GM15510 (cell line): ENCODE measurements around the gene SKP1.

Experiments
- POLR2A ChIP-seq: IDR thresholded peaks from 3 replicates; pipeline ENCODE4 v1.6.1; 2011; ENCODE audit warnings: borderline replicate concordance; ENCODE audit not compliant: insufficient read length; ENCODE audit errors: extremely low read depth

SKP1 gene

GRCh38 chr5:134139377-134139851 lies 37.3 kb downstream of the SKP1 start:
- no peak for TF ChIP-seq POLR2A

DNA sequence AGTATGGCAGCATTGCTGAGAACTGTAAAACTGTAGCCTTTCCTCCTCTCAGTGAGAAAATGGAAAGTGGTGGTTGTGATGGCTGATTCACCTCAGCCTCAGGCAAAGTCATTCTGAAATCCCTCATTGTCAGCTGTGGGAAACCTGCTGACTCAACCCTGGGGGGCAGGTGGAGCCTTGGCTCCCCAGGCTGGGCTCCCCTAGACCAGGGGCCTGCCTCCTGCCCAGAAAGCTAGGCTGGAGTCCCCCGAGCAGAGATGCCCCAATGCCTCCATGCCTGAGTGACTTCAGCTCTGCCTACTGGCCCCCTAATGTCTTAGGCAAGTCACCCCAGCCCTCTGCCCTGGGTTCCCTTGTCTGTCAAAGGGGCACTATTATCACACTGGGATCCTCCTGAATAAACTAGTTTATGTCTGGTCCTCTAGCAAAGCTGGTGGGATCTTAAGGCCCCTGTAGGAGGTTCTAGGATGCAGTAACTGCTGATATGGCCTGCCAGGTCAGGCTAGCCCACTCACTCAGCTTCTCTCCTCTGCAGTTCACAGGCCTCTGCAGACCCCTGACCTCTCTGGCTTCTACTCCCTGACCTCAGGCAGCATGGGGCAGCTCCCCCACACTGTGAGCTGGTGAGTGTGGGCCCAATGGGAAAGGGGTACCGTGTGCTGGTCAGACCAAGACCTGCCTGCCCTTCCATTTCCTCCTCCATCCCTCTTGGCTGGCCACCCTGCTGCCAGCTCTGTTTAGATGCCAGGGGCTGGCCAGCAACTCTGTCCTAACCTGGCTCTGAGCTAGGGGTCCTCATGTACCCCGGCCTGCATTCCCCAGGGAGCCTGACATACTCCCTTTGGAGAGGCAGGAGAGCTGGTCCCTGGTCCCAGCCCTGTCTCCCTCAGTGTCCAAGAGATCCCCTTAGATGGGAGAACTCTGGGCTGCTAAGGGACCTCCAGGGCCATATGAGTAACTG lies 38.1 kb downstream of the SKP1 start:
- no peak for TF ChIP-seq POLR2A

- TF ChIP-seq POLR2A, result no peak
These were observed 40.0 kb downstream of the SKP1 start for GRCh38 chr5:134136771-134137170.

- TF ChIP-seq POLR2A, result no peak
These were observed 40.5 kb downstream of the SKP1 start for GRCh38 chr5:134136221-134136631.

- TF ChIP-seq POLR2A, result no peak
These were observed 41.6 kb downstream of the SKP1 start for GRCh38 chr5:134135091-134135655.

DNA sequence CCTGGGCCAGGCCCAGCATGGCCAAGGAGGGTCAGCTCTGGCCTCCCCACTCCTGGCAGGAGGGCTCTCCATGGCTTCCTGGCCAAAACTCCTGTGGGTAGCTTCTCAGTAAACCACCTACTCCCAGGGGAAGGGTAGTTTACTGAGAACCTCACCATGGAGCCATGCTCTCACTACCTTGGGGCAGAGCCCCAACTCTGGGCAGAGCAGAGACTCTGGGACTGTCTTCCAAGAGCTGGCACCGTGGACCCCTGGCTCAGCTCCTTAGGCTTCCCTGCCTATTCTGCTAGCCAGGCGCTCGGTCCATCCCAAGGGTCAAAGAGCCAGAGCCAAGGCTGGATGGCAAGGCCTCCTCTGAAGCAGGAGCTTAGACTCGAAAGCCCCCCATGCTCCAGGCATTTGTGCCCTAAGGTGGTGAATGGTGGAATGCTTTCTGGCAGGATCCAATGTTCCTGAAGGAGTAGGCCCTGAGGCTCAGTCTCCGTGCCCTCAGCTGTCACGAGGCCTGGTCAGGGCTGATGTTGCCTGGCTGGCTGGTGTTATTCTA lies 42.7 kb downstream of the SKP1 start:
- TF ChIP-seq POLR2A, result no peak

DNA sequence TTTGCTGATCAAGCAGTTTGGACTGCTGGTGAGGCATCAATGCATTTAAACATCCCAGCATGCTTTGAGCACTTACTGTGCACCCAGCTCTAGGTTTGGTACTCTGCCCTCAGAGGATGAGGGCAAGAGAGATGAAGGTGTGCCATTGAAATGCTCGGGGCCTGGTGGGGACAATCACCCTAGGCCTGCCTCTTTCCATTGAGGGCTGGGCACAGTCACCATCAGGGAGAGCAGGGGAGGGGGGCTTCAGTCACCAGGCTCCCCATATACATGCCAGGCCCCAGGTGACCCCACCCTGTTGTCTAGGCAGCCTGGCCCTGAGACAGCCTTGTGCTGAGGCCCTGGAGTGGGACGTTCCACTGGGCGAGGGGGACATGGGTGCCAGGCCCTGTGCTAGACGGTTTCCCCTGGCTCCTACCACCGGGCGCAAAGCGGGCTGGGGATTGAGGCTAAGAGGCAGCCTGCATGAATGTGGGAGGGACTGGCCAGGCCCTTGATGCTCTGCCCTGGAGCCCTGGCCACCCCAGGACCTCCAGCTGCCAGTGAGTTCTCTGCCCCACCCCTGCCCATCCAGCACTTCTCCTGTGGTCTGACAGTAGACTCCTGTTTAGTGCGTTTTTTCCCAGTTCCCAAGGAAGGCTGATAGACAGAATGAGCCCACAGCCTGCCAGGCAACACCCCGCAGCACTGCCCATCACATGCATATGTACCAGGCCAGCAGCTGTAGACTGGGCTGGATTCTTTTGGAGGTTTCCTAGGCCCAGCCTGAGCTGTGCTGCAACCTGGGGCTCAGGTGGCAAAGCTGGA lies 43.4 kb downstream of the SKP1 start:
- TF ChIP-seq POLR2A, result no peak

DNA sequence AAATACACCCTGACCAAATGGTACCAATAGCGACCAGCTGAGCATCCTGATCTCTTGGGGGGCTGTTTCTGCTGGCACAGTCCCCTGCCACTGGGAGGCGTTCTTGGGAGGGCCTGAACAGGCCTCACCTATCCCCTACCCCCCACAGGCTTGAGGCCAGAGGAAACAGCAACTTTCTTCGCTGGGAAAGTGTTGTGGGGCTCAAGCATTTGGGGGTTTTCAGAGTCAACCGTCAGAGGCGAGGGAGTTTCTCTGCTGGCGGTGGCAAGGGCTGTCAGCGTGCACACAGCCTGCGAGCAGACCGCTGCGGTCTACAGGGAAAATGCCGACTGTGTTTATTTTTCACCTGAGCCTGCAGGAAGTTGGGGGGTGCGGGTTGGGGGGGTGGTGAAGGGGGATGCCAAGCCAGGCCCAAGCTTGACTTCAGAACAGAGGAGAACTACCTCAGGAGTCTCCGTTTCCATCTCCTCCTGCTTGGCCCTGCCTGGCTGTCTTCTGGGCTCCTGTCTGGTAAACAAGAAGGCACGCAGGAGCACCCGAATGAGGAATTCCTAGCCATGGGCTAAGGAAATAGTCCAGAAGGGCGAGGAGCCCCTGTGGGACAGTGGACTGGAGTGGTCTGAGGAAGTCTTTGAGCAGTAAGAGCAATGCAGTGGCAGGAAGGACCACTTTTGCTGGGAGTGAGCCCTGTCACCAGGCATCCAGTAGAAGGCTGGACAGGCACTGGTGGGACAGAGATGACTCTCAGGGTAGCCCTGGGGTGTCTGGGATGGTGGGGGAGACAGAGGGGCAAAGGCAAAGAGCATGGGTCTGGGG lies 44.2 kb downstream of the SKP1 start:
- no peak for TF ChIP-seq POLR2A

DNA sequence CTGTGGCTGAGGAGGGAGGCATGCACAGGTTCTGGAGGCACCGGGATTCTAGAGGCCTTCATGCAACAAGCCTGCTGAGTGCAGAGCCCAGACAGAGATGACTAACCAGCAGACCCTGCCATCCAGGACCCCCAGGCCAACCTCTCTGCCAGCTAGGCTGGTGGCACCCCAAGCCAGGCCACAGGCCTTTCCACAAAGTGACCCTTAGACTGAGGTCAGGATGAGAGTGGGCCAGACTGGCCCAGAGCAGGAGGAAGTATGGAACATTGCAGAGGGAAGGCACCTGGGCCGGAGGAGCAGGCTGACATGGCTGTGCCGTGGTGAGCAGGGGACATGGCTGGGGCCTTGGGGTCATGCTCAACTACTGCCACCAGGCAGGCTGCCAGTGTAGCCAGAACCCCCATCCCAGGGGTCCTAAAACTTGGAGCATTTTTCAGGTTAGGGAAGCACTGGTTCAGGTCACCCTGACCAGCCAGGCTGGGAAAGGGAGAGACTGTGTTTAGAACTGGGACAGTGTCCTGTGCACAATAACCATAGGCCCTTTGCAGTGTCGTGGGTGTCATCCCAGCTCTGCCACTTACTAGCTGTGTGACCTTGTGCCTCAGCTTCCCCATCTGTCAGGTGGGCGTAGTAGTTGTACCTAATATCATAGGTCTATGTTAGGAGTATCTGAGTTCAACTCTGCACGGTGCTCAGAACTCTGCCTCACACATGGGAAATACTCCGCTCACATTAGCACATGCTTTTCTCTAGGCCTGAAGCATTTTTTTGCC lies 45.0 kb downstream of the SKP1 start:
- TF ChIP-seq POLR2A, result no peak

DNA sequence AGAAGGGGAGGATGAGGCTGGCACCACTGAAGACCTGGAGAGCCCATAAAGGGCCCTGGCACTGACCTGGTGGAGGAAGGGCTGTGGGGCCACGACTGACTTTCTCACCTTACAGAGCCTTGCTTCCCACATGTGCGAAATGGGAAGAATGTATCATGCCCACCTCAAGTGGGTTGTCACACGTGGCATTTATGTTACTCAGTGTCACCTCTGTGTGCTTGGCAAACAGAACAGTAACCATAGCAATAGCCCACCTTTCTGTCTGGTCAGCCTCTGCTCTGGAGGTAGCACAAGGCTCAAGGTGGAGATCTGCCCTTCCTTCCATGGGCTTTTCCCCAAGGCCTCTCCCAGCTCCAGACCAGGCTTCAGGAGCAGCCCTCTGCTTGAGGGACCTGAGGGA lies 45.6 kb downstream of the SKP1 start:
- no peak for TF ChIP-seq POLR2A

DNA sequence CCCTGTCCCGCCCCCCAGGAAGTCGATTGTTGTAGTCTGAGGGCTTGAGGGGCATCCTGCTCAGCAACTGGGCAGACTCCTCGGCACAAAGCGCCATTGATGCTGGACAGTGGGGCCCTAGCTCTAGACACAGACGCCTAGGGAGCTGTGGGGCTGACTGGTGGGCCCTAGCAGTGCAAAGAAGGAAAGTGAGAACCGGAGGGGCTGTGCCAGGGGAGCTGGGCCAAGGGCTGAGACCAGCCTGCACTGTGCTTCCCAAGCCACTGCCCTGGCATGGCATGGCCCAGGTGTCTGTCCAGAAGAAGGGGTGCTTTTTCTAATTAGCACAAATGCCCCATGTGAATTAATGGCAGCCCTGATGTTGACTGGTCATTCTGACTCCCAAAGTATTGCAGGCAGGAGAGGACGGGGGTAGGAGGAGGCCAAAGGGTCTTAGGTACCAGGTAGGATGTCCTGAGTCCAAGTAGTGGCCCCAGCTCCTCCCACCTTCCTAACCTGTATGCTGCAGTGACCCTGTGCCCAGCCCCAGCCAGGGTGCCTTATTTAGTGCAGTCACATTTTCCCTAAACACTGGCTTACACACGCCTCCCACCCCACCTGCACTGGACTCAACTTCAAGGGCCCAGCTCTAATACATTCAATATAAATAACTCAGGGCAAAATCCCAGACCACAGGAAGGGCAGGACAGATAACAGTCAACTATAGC lies 46.4 kb downstream of the SKP1 start:
- TF ChIP-seq POLR2A, result no peak

DNA sequence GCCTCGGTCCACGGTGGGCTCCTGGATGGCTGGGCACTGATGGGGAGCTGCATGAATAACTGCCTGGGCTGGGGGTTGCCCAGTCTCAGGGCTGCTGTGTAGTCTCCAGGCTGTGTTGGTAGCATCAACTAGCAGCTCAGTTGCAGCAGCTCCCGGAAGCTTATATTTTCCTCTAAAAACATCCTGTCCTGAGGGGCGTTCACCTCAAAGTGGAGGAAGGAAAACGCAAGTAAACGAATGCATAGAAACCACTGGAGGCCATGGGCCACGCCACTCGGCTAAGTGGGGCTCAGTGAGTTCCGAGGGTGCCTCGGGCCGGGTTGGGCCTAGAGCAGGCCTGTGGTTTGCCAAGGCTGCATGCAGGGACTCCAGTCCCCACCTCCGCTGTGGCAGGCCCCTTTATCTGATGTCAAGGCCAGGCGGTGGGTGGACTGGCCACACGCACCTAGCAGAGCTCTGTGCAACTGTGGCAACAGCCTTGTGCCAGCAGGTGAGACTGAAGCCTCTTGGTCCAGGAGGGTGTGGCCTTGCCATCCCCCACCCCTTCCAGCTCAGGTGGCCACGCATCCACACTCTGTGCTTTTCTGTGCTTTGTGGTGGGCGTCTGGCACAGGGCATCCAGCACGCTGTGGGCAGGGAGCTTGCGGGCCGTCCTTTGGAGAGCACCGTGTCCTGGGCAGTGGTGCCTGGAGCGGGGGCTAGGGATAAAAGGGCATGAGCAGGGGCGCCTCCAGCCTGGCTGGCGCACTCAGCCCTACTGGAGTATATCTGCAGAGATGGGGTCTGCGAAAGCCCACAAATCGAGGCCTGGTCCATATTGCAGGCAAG lies 47.1 kb downstream of the SKP1 start:
- TF ChIP-seq POLR2A, result no peak
